ENCODE data around the gene COL11A2. TPM values are rescaled to one million over a fixed set of nuclear protein-coding genes. Genes with fewer than 3 reads are reported as not detected.
A peak's percentile ranks its signal among the peaks of the same experiment; 100 is the strongest.

The COL11A2 gene
- total and polyA plus RNA-seq, 2 experiments from 2014 or later = 1.6 to 2.7 TPM

GRCh38 chr6:33212857-33213165 is 20.5 kb upstream of the COL11A2 start:
- Histone ChIP-seq H3K79me2 (replicated peaks; ENCODE audit: insufficient read depth) (peaks cover 5% of the 10 kb centered on the region; the same call in 1 of the 2 replicates), H3K9me2 (ENCODE audit: insufficient read depth) (no peaks in the 10 kb centered on the region), H3K4me1 (ENCODE audit: insufficient read depth) (peaks cover 44% of the 10 kb centered on the region), H3K27ac (ENCODE audit: low read depth) (no peak overlapping the region), H3F3A (replicated peaks; ENCODE audit: low read depth) (peaks cover 7% of the 10 kb centered on the region; the same call in 1 of the 2 replicates), H2AFZ (no peak overlapping the region), H3K27me3 (ENCODE audit: insufficient read depth) (peaks cover 92% of the 10 kb centered on the region), H3K4me2 (peak overlapping the region; percentile 99), H3K36me3 (ENCODE audit: insufficient read depth) (no peaks in the 10 kb centered on the region), H4K20me1 (replicated peaks; ENCODE audit: insufficient read depth) (peaks cover 15% of the 10 kb centered on the region; the same call in 1 of the 2 replicates), H3K4me3 (peak overlapping the region; percentile 90)
- Mint-ChIP-seq H3K9me3 (no peaks in the 10 kb centered on the region; the same call in 2 of the 3 replicates), H3K36me3 (ENCODE audit: low read depth) (peaks cover 19% of the 10 kb centered on the region), H3K4me1 (peaks cover 40% of the 10 kb centered on the region), H3K27me3 (ENCODE audit: insufficient read depth, low read depth, poor library complexity) (peaks cover 73% of the 10 kb centered on the region), H3K4me3 (peak overlapping the region; percentile 92), H3K27ac (no peak overlapping the region)
- ATAC-seq (no peak), DNase-seq (ENCODE audit: low spot score) (no peak)
- peak; percentile 29 for TF ChIP-seq EZH2 (IDR thresholded peaks at IDR 0.05; ENCODE audit: low read depth, unreplicated experiment)
- TF ChIP-seq, protein P1, sequence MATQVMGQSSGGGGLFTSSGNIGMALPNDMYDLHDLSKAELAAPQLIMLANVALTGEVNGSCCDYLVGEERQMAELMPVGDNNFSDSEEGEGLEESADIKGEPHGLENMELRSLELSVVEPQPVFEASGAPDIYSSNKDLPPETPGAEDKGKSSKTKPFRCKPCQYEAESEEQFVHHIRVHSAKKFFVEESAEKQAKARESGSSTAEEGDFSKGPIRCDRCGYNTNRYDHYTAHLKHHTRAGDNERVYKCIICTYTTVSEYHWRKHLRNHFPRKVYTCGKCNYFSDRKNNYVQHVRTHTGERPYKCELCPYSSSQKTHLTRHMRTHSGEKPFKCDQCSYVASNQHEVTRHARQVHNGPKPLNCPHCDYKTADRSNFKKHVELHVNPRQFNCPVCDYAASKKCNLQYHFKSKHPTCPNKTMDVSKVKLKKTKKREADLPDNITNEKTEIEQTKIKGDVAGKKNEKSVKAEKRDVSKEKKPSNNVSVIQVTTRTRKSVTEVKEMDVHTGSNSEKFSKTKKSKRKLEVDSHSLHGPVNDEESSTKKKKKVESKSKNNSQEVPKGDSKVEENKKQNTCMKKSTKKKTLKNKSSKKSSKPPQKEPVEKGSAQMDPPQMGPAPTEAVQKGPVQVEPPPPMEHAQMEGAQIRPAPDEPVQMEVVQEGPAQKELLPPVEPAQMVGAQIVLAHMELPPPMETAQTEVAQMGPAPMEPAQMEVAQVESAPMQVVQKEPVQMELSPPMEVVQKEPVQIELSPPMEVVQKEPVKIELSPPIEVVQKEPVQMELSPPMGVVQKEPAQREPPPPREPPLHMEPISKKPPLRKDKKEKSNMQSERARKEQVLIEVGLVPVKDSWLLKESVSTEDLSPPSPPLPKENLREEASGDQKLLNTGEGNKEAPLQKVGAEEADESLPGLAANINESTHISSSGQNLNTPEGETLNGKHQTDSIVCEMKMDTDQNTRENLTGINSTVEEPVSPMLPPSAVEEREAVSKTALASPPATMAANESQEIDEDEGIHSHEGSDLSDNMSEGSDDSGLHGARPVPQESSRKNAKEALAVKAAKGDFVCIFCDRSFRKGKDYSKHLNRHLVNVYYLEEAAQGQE (IDR thresholded peaks at IDR 0.05; ENCODE audit: unreplicated experiment) = no peak

GRCh38 chr6:33211666-33212422 is 19.6 kb upstream of the COL11A2 start:
- no peak overlapping the region for H3K27ac Mint-ChIP-seq
- H3K9me2 ChIP-seq (ENCODE audit: insufficient read depth) = no peaks in the 10 kb centered on the region
- H4K20me1 ChIP-seq (replicated peaks; ENCODE audit: insufficient read depth) = peaks cover 15% of the 10 kb centered on the region; the same call in 1 of the 2 replicates
- TF ChIP-seq, protein P2, sequence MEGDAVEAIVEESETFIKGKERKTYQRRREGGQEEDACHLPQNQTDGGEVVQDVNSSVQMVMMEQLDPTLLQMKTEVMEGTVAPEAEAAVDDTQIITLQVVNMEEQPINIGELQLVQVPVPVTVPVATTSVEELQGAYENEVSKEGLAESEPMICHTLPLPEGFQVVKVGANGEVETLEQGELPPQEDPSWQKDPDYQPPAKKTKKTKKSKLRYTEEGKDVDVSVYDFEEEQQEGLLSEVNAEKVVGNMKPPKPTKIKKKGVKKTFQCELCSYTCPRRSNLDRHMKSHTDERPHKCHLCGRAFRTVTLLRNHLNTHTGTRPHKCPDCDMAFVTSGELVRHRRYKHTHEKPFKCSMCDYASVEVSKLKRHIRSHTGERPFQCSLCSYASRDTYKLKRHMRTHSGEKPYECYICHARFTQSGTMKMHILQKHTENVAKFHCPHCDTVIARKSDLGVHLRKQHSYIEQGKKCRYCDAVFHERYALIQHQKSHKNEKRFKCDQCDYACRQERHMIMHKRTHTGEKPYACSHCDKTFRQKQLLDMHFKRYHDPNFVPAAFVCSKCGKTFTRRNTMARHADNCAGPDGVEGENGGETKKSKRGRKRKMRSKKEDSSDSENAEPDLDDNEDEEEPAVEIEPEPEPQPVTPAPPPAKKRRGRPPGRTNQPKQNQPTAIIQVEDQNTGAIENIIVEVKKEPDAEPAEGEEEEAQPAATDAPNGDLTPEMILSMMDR (conservative IDR thresholded peaks at IDR 0.05; ENCODE audit: low read depth in 2 of 2) = peak; percentile 45 to 71
- TF ChIP-seq, protein P3, sequence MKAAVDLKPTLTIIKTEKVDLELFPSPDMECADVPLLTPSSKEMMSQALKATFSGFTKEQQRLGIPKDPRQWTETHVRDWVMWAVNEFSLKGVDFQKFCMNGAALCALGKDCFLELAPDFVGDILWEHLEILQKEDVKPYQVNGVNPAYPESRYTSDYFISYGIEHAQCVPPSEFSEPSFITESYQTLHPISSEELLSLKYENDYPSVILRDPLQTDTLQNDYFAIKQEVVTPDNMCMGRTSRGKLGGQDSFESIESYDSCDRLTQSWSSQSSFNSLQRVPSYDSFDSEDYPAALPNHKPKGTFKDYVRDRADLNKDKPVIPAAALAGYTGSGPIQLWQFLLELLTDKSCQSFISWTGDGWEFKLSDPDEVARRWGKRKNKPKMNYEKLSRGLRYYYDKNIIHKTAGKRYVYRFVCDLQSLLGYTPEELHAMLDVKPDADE (IDR thresholded peaks at IDR 0.05) = no peak
- H3K4me1 Mint-ChIP-seq = peaks cover 40% of the 10 kb centered on the region
- peak; percentile 82 for DNase-seq (ENCODE audit: low spot score)
- peaks cover 19% of the 10 kb centered on the region for H3K36me3 Mint-ChIP-seq (ENCODE audit: low read depth)
- no peak overlapping the region for H3K27ac ChIP-seq (ENCODE audit: low read depth)
- peak overlapping the region; percentile 92; the same call in 2 of the 3 replicates for H3K4me3 Mint-ChIP-seq
- peak overlapping the region; percentile 99 for H3K4me2 ChIP-seq
- peaks cover 92% of the 10 kb centered on the region for H3K27me3 ChIP-seq (ENCODE audit: insufficient read depth)
- no peaks in the 10 kb centered on the region for H3K9me3 Mint-ChIP-seq
- peaks cover 72% of the 10 kb centered on the region for H3K27me3 Mint-ChIP-seq (ENCODE audit: insufficient read depth, low read depth, poor library complexity)
- peaks cover 5% of the 10 kb centered on the region; the same call in 1 of the 2 replicates for H3K79me2 ChIP-seq (replicated peaks; ENCODE audit: insufficient read depth)
- H3F3A ChIP-seq (replicated peaks; ENCODE audit: low read depth) = peaks cover 7% of the 10 kb centered on the region; the same call in 1 of the 2 replicates
- no peaks in the 10 kb centered on the region for H3K36me3 ChIP-seq (ENCODE audit: insufficient read depth)
- H3K4me3 ChIP-seq = peak overlapping the region; percentile 90; the same call in 1 of the 2 replicates
- peak; percentile 28 for ATAC-seq
- H3K4me1 ChIP-seq (ENCODE audit: insufficient read depth) = peaks cover 47% of the 10 kb centered on the region
- H2AFZ ChIP-seq = no peak overlapping the region

All from GM23338 (cell line).